T1000 (cell line): ENCODE results near the gene MAN2B2.
"Not testable (repeated sequence)": the region's sequence is repeated elsewhere in the genome, so short reads cannot be mapped to it uniquely, and the experiment has no call there.

Experiments used
- DNase-seq: peaks from one replicate; lab custom pipeline; 2025; ENCODE audit warnings: mixed read lengths; lab: John Stamatoyannopoulos, UW

MAN2B2 gene

GRCh38 chr4:6643141-6643847, 68.3 kb downstream of the MAN2B2 start:
- no peak for DNase-seq

GRCh38 chr4:6644792-6645530, 70.0 kb downstream of the MAN2B2 start:
- no peak for DNase-seq

- no peak for DNase-seq
These were observed 72.2 kb downstream of the MAN2B2 start for GRCh38 chr4:6647169-6647568.

GRCh38 chr4:6647582-6648230, 72.7 kb downstream of the MAN2B2 start:
- no peak for DNase-seq

DNA sequence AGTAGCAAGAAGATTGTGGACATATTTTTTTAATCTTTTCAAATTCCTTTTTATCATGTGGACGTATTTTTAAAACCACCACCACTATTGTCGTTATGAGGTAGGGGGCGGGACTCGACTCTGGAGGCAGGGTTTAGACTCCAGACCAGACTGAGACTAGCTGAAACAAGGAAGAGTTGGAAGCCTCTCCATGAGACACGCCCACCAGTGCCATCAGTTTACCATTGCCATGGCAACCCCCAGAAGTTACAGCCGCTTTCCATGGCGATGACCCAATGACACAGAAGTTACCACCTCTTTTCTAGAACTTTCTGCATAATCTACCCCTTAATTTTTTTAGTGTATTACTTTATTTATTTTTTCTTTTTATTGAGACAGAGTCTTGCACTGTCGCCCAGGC, 74.2 kb downstream of the MAN2B2 start:
- DNase-seq: no peak

DNA sequence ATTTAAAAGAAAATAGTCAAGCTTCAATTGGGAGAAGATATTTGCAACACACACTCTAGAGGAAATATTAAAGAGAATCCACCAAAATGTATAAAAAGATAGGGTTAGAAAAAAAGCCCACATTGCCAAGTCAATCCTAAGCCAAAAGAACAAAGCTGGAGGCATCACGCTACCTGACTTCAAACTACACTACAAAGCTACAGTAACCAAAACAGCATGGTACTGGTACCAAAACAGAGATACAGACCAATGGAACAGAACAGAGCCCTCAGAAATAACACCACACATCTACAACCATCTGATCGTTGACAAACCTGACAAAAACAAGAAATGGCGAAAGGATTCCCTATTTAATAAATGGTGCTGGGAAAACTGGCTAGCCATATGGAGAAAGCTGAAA, 79.2 kb downstream of the MAN2B2 start:
- not testable (repeated sequence) for DNase-seq

- not testable (repeated sequence) for DNase-seq
These were observed 80.3 kb downstream of the MAN2B2 start for GRCh38 chr4:6655291-6655690.

DNA sequence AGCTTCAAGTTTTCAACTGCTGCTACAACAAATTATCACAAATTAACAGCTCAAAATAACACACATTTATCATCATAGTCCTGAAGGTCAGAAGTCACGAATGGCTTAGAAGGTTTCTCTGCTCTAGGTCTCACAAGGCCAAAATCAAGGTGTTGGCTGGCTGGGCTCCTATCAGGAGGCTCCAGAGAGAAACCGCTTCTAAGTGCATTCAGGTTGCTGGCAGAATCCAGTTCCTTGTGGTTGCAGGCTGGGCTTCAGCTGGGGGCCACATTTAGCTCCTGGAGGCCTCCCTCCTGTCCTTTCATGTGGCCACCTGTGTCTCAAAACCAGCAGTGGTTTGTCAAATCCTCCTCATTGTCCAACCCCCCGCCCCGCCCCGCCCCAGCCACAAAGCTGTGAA, 80.9 kb downstream of the MAN2B2 start:
- no peak for DNase-seq

GRCh38 chr4:6657242-6658208, 82.5 kb downstream of the MAN2B2 start:
- no peak for DNase-seq

DNA sequence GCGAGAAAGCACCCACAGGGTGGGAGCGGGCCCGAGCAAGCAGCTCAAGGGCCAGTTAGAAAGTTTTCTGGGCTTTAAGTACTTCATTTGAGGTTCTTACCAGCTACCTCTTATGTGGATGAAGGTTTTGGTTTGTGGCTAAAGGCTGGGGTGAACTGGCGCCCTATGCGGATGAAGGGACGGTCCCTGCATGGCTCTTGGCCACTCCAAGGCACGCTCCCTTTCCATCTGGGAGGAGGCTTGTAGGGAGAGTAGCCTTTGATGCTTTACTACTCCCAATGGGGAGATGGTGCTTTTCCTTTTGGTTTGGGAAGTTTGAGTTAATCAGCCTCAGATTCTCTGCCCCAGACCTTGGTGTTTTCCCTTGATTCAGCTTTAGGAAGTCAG, 83.2 kb downstream of the MAN2B2 start:
- DNase-seq: no peak

- DNase-seq: no peak
These were observed 83.6 kb downstream of the MAN2B2 start for GRCh38 chr4:6658597-6659075.

DNA sequence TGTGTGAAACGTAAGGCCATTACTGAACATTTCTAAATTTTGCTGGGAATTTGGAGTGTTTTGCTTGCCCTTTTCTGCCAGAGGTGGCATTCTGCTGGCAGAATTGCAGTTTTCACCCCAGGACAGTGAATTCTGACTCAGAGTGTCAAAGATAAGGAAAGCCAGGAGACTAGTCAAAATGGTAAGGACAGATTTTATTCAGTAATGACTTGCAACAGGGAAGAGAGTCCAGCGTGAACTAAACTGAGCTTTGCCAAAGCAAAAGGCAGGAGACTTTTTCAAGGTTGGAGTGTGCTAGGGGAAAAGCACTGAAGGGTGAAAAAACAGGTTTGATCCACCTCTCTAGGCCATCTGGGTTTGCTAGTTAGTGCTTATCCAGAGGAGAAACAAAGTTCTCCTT, 84.9 kb downstream of the MAN2B2 start:
- DNase-seq: no peak

GRCh38 chr4:6660430-6660829, 85.4 kb downstream of the MAN2B2 start:
- no peak for DNase-seq

DNA sequence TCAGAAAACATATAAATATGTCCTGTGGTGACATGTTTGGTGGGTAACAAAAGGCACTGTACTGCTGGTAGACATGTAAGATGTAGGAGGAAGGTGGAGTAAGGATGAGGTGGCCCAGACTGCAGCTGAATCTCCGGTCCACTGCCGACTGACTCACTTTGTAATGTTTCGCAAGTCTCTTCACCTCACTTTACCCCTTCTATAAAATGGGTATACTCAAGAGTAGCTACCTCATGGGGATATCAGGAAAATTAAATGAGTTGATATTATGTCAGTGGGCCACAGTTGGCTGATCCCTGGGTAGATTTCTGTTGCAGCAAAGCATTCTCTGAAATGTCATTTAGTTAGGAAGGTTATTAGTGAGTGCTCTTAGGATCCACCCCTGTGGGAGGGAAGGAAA, 87.6 kb downstream of the MAN2B2 start:
- no peak for DNase-seq

GRCh38 chr4:6663596-6664393, 88.8 kb downstream of the MAN2B2 start:
- no peak for DNase-seq

DNA sequence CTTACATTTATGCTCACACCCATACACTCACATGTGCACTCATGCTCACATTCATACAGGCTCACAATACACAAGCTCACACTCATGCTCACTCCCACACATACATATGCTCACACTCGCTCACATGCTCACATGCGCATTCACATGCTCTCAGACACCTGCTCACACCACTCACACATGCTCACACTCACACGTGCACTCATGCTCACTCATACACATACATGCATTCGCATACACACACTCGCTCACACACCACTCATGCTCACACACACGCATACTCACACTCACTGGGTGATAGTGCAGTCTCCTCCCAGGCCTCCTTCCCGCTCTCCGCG, 90.3 kb downstream of the MAN2B2 start:
- no peak for DNase-seq

DNA sequence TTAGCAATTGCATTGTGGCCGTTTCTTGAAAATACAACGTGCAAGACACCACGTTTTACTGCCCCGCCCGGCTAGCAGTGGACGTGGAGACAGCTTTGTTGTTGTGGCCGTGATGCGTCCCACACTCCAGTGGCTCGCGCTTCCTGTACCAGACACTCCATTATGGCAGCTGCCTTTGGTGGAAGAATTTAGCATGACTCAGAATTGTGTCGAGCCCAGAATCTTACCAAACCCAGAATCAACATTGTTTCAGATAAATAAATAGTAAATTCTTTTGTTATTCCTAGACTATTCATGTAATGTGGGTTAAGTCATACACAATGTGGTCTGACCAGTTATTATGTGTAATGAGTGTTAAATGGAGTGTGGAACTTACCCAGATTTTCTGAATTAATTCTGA, 93.4 kb downstream of the MAN2B2 start:
- DNase-seq: no peak

DNA sequence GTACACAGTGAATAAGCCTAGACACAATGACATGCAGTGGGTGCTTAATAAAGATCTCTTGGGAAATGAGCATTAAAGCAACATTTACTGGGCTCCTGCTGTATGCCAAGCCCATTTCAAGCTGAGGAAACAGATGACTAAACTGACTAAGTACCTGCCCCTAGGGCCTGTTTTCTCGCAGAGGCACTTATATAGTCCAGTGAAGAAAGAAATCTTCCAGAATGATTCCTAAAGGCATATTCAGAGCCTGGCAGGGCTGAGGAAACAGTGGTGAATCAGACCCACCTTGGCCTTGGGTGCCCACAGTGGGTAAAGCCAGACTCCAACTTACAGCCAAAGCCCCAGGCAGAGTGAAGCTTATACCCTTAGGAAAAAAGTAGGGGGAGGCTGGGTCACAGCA, 96.7 kb downstream of the MAN2B2 start:
- no peak for DNase-seq

DNA sequence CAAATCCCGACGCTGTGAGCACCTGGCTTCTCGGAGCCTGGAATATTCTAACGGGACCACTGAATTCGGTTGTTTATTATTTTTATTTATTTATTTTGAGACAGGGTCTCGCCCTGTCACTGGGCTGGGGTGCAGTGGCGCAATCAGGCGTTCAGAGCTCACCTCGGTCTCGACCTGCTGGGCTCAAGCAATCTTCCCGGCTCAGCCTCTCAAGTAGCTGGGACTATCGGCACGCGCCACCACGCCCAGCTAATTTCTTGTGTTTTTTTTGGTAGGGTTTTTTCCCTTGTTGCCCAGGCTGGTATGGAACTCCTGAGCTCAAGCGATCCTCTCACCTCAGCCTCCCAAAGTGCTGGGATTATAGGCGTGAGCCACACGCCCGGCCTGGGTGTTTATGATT, 97.1 kb downstream of the MAN2B2 start:
- no peak for DNase-seq

GRCh38 chr4:6672541-6673190, 97.7 kb downstream of the MAN2B2 start:
- DNase-seq: not testable (repeated sequence)
